ENCODE data around the gene PACSIN2. TPM values are rescaled to one million over a fixed set of nuclear protein-coding genes. Genes with fewer than 3 reads are reported as not detected.

The PACSIN2 gene
- total RNA-seq, 1 donor from 2014 or later = 61.0 TPM

GRCh38 chr22:42990131-42990838 is 24.7 kb downstream of the PACSIN2 start:
- Mint-ChIP-seq H3K9me3 (ENCODE audit: low read depth) (no peaks in the 10 kb centered on the region), H3K4me3 (ENCODE audit: low read depth) (no peak overlapping the region), H3K27ac (no peak overlapping the region), H3K36me3 (ENCODE audit: insufficient read depth) (peaks cover 2% of the 10 kb centered on the region), H3K4me1 (ENCODE audit: low read depth) (peaks cover 39% of the 10 kb centered on the region), H3K27me3 (no peaks in the 10 kb centered on the region)
- no peak for DNase-seq (ENCODE audit: low spot score, unreplicated experiment)
- no peak for TF ChIP-seq CTCF (IDR thresholded peaks at IDR 0.05; ENCODE audit: unreplicated experiment)

GRCh38 chr22:42986115-42986514 is 28.8 kb downstream of the PACSIN2 start:
- no peak for TF ChIP-seq CTCF (IDR thresholded peaks at IDR 0.05; ENCODE audit: unreplicated experiment)
- DNase-seq (ENCODE audit: low spot score, unreplicated experiment) = no peak
- H3K36me3 Mint-ChIP-seq (ENCODE audit: insufficient read depth) = no peaks in the 10 kb centered on the region
- H3K4me1 Mint-ChIP-seq (ENCODE audit: low read depth) = peaks cover 24% of the 10 kb centered on the region
- no peaks in the 10 kb centered on the region for H3K9me3 Mint-ChIP-seq (ENCODE audit: low read depth)
- H3K4me3 Mint-ChIP-seq (ENCODE audit: low read depth) = peak overlapping the region; percentile 9
- H3K27ac Mint-ChIP-seq = peak overlapping the region; percentile 84
- no peaks in the 10 kb centered on the region for H3K27me3 Mint-ChIP-seq

GRCh38 chr22:42985531-42985905 is 29.4 kb downstream of the PACSIN2 start:
- Mint-ChIP-seq H3K27me3 (no peaks in the 10 kb centered on the region), H3K9me3 (ENCODE audit: low read depth) (no peaks in the 10 kb centered on the region), H3K4me1 (ENCODE audit: low read depth) (peaks cover 24% of the 10 kb centered on the region), H3K36me3 (ENCODE audit: insufficient read depth) (no peaks in the 10 kb centered on the region), H3K27ac (no peak overlapping the region), H3K4me3 (ENCODE audit: low read depth) (no peak overlapping the region)
- DNase-seq (ENCODE audit: low spot score, unreplicated experiment) = no peak
- no peak for TF ChIP-seq CTCF (IDR thresholded peaks at IDR 0.05; ENCODE audit: unreplicated experiment)

GRCh38 chr22:42984814-42985530 is 30.0 kb downstream of the PACSIN2 start:
- Mint-ChIP-seq H3K4me3 (ENCODE audit: low read depth) (no peak overlapping the region), H3K27me3 (no peaks in the 10 kb centered on the region), H3K27ac (peak overlapping the region; percentile 12), H3K4me1 (ENCODE audit: low read depth) (peaks cover 20% of the 10 kb centered on the region), H3K36me3 (ENCODE audit: insufficient read depth) (no peaks in the 10 kb centered on the region), H3K9me3 (ENCODE audit: low read depth) (no peaks in the 10 kb centered on the region)
- no peak for TF ChIP-seq CTCF (IDR thresholded peaks at IDR 0.05; ENCODE audit: unreplicated experiment)
- DNase-seq (ENCODE audit: low spot score, unreplicated experiment) = no peak

- DNase-seq (ENCODE audit: low spot score, unreplicated experiment) = no peak
- H3K9me3 Mint-ChIP-seq (ENCODE audit: low read depth) = no peaks in the 10 kb centered on the region
- TF ChIP-seq CTCF (IDR thresholded peaks at IDR 0.05; ENCODE audit: unreplicated experiment) = no peak
- H3K27ac Mint-ChIP-seq = peak overlapping the region; percentile 12
- peaks cover 22% of the 10 kb centered on the region for H3K4me1 Mint-ChIP-seq (ENCODE audit: low read depth)
- H3K27me3 Mint-ChIP-seq = no peaks in the 10 kb centered on the region
- no peaks in the 10 kb centered on the region for H3K36me3 Mint-ChIP-seq (ENCODE audit: insufficient read depth)
- no peak overlapping the region for H3K4me3 Mint-ChIP-seq (ENCODE audit: low read depth)
These were observed 30.6 kb downstream of the PACSIN2 start for GRCh38 chr22:42984397-42984796.
